Upper lobe of left lung (tissue), 4 donors: ENCODE measurements around the gene HIGD1B.

Experiments
- CTCF ChIP-seq, 6 experiments: fragments of 450-650 bp in 4 of 6; fragments of 200-600 bp in 2 of 6; sonication (generic) in 2 of 6; IDR thresholded peaks; one replicate each; pipeline ENCODE4 v1.5.1; 2016 to 2019; ENCODE audit warnings: antibody characterized with exemption in 6 of 6
- POLR2A ChIP-seq, 4 donors: fragments of 450-650 bp; IDR thresholded peaks; one replicate each; pipeline ENCODE4 v1.5.1; 2016 to 2017; ENCODE audit warnings: antibody characterized with exemption in 4 of 4, mild to moderate bottlenecking in 2 of 4

GRCh38 chr17:44829523-44830358 lies 17.9 kb upstream of the HIGD1B start, which contains the start of gene GJC1:
- TF ChIP-seq CTCF (IDR thresholded peaks at IDR 0.05): no peak
- TF ChIP-seq POLR2A (IDR thresholded peaks at IDR 0.05): no peak
